Measurements from ENCODE around the gene CALML5. TPM values are rescaled to one million over a fixed set of nuclear protein-coding genes. Genes with fewer than 3 reads are reported as not detected.

Gene CALML5
- total and polyA plus RNA-seq, 9 of the 15 experiments (the other 6 are each of a cell fraction or from before 2014, with no cell fraction given), result not detected

DNA sequence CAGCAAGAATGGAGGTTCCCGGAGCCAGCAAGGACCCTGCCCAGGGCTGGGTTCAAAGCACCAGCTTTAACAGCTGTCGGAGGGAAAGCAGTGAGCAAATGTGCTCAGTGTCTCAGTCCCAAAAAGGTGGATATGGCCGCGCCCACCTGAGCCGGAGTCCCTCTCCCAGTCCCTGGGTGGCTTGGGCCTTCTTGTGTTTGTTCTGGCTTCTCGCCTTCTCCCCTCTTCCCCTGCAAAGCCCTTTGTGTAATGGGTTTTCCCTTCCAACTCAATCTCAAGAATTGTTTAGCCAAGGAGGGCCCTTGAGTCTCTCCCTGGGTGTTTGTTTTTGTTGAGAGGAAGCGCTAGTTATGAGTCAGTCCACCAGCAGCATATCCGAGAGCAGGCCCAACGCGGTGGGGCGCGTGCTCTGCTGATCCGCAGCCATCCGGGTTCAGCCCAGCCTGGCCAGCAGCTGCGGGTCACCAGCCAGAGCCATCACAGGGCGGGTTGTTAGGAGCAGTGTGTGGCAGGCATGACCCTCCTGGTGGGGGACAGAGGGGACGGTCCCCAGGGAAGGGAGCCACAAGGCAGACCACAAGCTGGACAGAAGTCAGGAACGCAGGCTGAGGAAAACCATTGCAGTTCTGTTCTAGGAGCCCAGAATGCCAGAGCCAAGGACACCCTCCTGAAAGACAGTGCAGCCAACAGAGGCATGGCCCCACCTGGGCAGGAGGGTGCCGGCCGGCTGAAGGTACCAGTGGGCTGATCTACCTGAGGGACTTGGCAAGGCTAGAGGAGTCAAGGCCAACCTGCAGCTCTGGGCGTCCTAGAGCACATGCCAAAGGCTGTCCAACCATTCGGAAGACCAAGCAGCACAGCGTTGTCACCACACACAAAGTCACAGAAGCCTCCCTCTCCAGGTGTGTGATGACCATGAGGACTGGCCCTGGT lies 46.7 kb upstream of the CALML5 start (continued):
- TF ChIP-seq, protein P1, sequence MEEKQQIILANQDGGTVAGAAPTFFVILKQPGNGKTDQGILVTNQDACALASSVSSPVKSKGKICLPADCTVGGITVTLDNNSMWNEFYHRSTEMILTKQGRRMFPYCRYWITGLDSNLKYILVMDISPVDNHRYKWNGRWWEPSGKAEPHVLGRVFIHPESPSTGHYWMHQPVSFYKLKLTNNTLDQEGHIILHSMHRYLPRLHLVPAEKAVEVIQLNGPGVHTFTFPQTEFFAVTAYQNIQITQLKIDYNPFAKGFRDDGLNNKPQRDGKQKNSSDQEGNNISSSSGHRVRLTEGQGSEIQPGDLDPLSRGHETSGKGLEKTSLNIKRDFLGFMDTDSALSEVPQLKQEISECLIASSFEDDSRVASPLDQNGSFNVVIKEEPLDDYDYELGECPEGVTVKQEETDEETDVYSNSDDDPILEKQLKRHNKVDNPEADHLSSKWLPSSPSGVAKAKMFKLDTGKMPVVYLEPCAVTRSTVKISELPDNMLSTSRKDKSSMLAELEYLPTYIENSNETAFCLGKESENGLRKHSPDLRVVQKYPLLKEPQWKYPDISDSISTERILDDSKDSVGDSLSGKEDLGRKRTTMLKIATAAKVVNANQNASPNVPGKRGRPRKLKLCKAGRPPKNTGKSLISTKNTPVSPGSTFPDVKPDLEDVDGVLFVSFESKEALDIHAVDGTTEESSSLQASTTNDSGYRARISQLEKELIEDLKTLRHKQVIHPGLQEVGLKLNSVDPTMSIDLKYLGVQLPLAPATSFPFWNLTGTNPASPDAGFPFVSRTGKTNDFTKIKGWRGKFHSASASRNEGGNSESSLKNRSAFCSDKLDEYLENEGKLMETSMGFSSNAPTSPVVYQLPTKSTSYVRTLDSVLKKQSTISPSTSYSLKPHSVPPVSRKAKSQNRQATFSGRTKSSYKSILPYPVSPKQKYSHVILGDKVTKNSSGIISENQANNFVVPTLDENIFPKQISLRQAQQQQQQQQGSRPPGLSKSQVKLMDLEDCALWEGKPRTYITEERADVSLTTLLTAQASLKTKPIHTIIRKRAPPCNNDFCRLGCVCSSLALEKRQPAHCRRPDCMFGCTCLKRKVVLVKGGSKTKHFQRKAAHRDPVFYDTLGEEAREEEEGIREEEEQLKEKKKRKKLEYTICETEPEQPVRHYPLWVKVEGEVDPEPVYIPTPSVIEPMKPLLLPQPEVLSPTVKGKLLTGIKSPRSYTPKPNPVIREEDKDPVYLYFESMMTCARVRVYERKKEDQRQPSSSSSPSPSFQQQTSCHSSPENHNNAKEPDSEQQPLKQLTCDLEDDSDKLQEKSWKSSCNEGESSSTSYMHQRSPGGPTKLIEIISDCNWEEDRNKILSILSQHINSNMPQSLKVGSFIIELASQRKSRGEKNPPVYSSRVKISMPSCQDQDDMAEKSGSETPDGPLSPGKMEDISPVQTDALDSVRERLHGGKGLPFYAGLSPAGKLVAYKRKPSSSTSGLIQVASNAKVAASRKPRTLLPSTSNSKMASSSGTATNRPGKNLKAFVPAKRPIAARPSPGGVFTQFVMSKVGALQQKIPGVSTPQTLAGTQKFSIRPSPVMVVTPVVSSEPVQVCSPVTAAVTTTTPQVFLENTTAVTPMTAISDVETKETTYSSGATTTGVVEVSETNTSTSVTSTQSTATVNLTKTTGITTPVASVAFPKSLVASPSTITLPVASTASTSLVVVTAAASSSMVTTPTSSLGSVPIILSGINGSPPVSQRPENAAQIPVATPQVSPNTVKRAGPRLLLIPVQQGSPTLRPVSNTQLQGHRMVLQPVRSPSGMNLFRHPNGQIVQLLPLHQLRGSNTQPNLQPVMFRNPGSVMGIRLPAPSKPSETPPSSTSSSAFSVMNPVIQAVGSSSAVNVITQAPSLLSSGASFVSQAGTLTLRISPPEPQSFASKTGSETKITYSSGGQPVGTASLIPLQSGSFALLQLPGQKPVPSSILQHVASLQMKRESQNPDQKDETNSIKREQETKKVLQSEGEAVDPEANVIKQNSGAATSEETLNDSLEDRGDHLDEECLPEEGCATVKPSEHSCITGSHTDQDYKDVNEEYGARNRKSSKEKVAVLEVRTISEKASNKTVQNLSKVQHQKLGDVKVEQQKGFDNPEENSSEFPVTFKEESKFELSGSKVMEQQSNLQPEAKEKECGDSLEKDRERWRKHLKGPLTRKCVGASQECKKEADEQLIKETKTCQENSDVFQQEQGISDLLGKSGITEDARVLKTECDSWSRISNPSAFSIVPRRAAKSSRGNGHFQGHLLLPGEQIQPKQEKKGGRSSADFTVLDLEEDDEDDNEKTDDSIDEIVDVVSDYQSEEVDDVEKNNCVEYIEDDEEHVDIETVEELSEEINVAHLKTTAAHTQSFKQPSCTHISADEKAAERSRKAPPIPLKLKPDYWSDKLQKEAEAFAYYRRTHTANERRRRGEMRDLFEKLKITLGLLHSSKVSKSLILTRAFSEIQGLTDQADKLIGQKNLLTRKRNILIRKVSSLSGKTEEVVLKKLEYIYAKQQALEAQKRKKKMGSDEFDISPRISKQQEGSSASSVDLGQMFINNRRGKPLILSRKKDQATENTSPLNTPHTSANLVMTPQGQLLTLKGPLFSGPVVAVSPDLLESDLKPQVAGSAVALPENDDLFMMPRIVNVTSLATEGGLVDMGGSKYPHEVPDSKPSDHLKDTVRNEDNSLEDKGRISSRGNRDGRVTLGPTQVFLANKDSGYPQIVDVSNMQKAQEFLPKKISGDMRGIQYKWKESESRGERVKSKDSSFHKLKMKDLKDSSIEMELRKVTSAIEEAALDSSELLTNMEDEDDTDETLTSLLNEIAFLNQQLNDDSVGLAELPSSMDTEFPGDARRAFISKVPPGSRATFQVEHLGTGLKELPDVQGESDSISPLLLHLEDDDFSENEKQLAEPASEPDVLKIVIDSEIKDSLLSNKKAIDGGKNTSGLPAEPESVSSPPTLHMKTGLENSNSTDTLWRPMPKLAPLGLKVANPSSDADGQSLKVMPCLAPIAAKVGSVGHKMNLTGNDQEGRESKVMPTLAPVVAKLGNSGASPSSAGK (IDR thresholded peaks at IDR 0.05), result peak; percentile 80
- no peak for TF ChIP-seq KAT2B (IDR thresholded peaks at IDR 0.05; ENCODE audit: low read depth, low read length)
- TF ChIP-seq ZNF699 (CRISPR knock-in tag; IDR thresholded peaks at IDR 0.05; ENCODE audit: insufficient replicate concordance), result no peak
- no peak for TF ChIP-seq ZNF75A (CRISPR knock-in tag; IDR thresholded peaks at IDR 0.05)
- TF ChIP-seq DIDO1 (tag; IDR thresholded peaks at IDR 0.05; ENCODE audit: low read depth), result no peak
- TF ChIP-seq, protein P2, sequence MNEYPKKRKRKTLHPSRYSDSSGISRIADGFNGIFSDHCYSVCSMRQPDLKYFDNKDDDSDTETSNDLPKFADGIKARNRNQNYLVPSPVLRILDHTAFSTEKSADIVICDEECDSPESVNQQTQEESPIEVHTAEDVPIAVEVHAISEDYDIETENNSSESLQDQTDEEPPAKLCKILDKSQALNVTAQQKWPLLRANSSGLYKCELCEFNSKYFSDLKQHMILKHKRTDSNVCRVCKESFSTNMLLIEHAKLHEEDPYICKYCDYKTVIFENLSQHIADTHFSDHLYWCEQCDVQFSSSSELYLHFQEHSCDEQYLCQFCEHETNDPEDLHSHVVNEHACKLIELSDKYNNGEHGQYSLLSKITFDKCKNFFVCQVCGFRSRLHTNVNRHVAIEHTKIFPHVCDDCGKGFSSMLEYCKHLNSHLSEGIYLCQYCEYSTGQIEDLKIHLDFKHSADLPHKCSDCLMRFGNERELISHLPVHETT (CRISPR knock-in tag; conservative IDR thresholded peaks at IDR 0.05 in 1 of 2, IDR thresholded peaks at IDR 0.05 in 1 of 2), result peak in 1 of 2 experiments; percentile 66; a peak in 2 of 4 replicates
- TF ChIP-seq HLTF (IDR thresholded peaks at IDR 0.05), result no peak
- peak; percentile 58; the same call in 1 of the 2 replicates for TF ChIP-seq JUND (IDR thresholded peaks at IDR 0.05; ENCODE audit: borderline replicate concordance, low read depth, low read length)
- TF ChIP-seq JUND (tag; IDR thresholded peaks at IDR 0.05; ENCODE audit: borderline replicate concordance, low read depth, low read length), result peak; percentile 32; the same call in 1 of the 3 replicates
- 0 out of 2 replicates have a peak, but pooled peaks have one; percentile 4 for TF ChIP-seq SPI1 (IDR thresholded peaks at IDR 0.05; ENCODE audit: borderline replicate concordance, low read depth, low read length)
- TF ChIP-seq, protein P3, sequence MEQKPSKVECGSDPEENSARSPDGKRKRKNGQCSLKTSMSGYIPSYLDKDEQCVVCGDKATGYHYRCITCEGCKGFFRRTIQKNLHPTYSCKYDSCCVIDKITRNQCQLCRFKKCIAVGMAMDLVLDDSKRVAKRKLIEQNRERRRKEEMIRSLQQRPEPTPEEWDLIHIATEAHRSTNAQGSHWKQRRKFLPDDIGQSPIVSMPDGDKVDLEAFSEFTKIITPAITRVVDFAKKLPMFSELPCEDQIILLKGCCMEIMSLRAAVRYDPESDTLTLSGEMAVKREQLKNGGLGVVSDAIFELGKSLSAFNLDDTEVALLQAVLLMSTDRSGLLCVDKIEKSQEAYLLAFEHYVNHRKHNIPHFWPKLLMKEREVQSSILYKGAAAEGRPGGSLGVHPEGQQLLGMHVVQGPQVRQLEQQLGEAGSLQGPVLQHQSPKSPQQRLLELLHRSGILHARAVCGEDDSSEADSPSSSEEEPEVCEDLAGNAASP (IDR thresholded peaks at IDR 0.05), result no peak
